ENCODE results near the gene ULBP3.

ULBP3 gene

DNA sequence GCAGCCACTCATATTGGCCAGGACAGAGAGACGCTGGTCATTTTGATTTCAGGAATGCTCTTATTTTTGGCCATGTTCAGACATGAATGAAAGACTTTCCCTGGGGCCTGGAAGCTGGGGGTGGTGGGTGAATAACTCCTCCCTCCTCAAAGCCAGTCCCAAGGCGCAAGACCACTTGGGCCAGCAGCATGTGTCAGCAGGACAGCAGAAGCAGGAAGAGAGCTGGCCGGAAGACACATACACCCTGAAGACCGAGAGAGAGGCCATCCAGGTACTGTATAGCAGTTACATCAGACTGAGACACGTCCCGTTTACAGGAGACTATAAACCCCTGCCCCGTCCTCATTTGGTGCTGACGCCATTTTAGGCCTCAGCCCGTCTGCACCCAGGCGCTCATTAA lies 29.2 kb upstream of the ULBP3 start:
- Histone ChIP-seq H3K36me3 (ENCODE audit: control insufficient read depth, insufficient read depth, low read length) (no peaks in the 10 kb centered on the region), H3K27me3 (ENCODE audit: control insufficient read depth, insufficient read depth, low read length) (no peaks in the 10 kb centered on the region), H3K4me3 (ENCODE audit: low read length) (no peak overlapping the region), H3K4me1 (ENCODE audit: control insufficient read depth, insufficient read depth, low read length) (0 out of 2 replicates have a peak, but pooled peaks cover 1% of the 10 kb centered on the region), H3K9me3 (ENCODE audit: control insufficient read depth, insufficient read depth, low read length) (no peaks in the 10 kb centered on the region), H3K27ac (ENCODE audit: low read length) (no peak overlapping the region)
- no CpG with 5 or more reads among the region's 10 CpGs for WGBS (ENCODE audit: insufficient coverage, insufficient read length)
- DNase-seq (ENCODE audit: low read depth, low spot score): no peak

DNA sequence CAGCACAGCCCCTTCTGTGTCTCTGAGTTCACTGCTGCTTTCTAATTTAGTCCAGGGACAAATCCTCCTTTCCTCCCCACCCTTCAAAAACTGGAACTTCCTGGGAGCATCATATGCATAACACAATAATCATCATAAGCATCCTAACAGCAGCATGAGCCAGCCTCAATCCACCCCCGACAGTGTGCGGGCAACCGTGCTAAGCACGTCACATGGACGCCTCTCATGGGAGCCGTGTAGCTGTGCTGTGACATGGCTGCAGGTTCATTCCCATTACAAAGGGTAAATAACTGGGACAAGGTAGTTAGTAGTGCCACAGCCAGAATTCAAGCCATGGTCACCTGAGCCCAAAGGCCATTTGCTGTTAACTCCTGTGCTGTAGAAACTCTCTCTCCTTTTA lies 24.5 kb upstream of the ULBP3 start:
- WGBS (ENCODE audit: insufficient coverage, insufficient read length): no CpG with 5 or more reads among the region's 6 CpGs
- Histone ChIP-seq H3K4me1 (ENCODE audit: control insufficient read depth, insufficient read depth, low read length) (0 out of 2 replicates have a peak, but pooled peaks cover 1% of the 10 kb centered on the region), H3K27ac (ENCODE audit: low read length) (no peak overlapping the region), H3K9me3 (ENCODE audit: control insufficient read depth, insufficient read depth, low read length) (no peaks in the 10 kb centered on the region), H3K36me3 (ENCODE audit: control insufficient read depth, insufficient read depth, low read length) (no peaks in the 10 kb centered on the region), H3K27me3 (ENCODE audit: control insufficient read depth, insufficient read depth, low read length) (no peaks in the 10 kb centered on the region), H3K4me3 (ENCODE audit: low read length) (no peak overlapping the region)
- DNase-seq (ENCODE audit: low read depth, low spot score): no peak

DNA sequence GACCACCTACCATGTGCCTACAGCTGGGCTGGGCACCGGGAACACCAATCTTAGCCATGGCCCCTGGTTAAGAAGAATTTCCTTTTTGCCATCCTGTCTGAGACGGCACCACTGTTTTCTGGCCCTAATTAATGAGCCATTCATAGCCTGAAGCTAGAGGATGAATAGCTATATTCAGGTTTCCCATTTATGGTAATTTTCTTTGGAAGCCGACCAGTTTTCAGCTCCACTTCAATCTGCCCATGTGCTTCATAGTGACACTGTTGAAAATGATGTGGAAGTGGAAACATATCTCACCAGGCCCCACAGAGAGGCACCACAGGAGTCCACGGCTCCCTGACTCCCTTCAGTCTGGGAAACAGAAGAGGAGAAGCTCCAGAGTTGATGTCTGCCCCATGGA lies 22.6 kb upstream of the ULBP3 start:
- no CpG with 5 or more reads among the region's 4 CpGs for WGBS (ENCODE audit: insufficient coverage, insufficient read length)
- Histone ChIP-seq H3K27ac (ENCODE audit: low read length) (no peak overlapping the region), H3K27me3 (ENCODE audit: control insufficient read depth, insufficient read depth, low read length) (no peaks in the 10 kb centered on the region), H3K4me1 (ENCODE audit: control insufficient read depth, insufficient read depth, low read length) (0 out of 2 replicates have a peak, but pooled peaks cover 1% of the 10 kb centered on the region), H3K4me3 (ENCODE audit: low read length) (no peak overlapping the region), H3K9me3 (ENCODE audit: control insufficient read depth, insufficient read depth, low read length) (no peaks in the 10 kb centered on the region), H3K36me3 (ENCODE audit: control insufficient read depth, insufficient read depth, low read length) (no peaks in the 10 kb centered on the region)
- no peak for DNase-seq (ENCODE audit: low read depth, low spot score)

DNA sequence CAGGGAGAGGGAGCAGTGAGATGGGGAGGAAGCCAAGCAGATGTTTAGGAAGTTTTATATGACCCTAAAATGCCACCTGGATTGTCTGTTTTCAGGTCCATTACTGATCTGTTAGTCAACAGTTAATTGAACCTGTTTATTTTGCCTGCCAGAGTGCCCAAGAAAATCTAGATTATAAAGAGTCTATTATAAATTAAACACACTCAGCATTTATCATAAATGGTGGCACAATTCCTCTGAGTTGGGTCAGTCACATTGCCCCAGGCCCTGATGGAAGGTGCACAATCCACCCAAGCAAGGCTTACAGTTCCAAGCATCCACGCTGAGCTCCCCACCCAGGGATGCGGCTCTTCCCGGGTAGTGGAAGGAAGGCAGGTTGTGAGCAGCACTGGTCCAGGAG lies 21.4 kb upstream of the ULBP3 start:
- H3K36me3 ChIP-seq (ENCODE audit: control insufficient read depth, insufficient read depth, low read length): no peaks in the 10 kb centered on the region
- no peak overlapping the region for H3K4me3 ChIP-seq (ENCODE audit: low read length)
- no peak overlapping the region for H3K27ac ChIP-seq (ENCODE audit: low read length)
- no peak for DNase-seq (ENCODE audit: low read depth, low spot score)
- no peaks in the 10 kb centered on the region for H3K27me3 ChIP-seq (ENCODE audit: control insufficient read depth, insufficient read depth, low read length)
- WGBS (ENCODE audit: insufficient coverage, insufficient read length): no CpG with 5 or more reads among the region's 3 CpGs
- 0 out of 2 replicates have a peak, but pooled peaks cover 1% of the 10 kb centered on the region for H3K4me1 ChIP-seq (ENCODE audit: control insufficient read depth, insufficient read depth, low read length)
- H3K9me3 ChIP-seq (ENCODE audit: control insufficient read depth, insufficient read depth, low read length): no peaks in the 10 kb centered on the region

DNA sequence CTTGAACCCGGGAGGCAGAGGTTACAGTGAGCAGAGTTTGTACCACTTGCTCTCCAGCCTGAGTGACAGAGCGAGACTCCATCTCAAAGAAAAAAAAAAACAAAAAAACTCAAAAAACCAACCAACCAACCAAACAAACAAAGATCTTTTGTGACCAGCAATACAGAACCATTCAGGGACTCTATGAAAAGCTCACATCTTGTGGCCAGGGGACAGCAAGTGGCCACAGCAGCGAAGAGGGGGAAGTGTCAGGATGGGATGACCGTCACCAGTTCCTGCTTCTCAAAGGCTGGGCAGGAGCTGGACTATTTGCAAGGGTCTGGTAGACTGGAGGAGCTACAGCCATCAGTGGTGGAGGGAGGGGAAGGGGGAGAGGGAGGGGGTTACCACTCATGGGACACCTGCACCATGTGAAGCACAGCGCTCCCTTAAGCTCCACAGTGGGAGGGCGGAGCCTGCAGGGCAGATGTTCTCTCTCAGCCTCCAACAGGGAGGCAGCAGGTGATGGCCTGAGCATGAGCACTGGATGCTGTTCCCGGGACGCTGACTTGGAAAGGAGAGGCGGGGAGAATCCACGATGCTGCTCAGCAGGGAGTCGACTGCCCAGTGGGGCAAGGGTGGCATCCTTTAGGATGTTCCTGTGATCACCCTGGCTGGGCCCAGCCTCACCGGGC lies 19.7 kb upstream of the ULBP3 start:
- WGBS (ENCODE audit: insufficient coverage, insufficient read length): no CpG with 5 or more reads among the region's 12 CpGs
- Histone ChIP-seq H3K4me1 (ENCODE audit: control insufficient read depth, insufficient read depth, low read length) (0 out of 2 replicates have a peak, but pooled peaks cover 1% of the 10 kb centered on the region), H3K4me3 (ENCODE audit: low read length) (no peak overlapping the region), H3K27ac (ENCODE audit: low read length) (no peak overlapping the region), H3K27me3 (ENCODE audit: control insufficient read depth, insufficient read depth, low read length) (no peaks in the 10 kb centered on the region), H3K36me3 (ENCODE audit: control insufficient read depth, insufficient read depth, low read length) (no peaks in the 10 kb centered on the region), H3K9me3 (ENCODE audit: control insufficient read depth, insufficient read depth, low read length) (no peaks in the 10 kb centered on the region)
- no peak for DNase-seq (ENCODE audit: low read depth, low spot score)

DNA sequence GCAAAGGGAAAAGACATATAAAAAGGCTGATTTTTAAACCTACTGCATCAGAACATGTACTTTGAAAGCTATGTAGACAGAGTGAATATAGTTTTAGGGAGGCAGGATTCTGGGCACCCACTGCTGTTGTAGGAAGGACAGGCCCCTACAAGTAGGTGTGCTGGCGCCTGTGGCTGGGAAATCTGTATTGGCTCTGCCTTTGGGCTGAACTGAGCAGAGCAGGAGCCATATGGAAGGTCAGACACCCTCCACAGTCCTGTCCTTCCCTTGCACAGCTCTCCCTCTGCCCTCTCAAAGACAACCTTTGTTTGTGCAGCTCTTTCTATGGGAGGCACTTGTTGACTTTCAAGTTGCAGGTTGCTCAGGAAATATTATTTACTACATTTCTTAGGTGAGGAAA lies 18.4 kb upstream of the ULBP3 start:
- Histone ChIP-seq H3K4me1 (ENCODE audit: control insufficient read depth, insufficient read depth, low read length) (no peaks in the 10 kb centered on the region), H3K27ac (ENCODE audit: low read length) (no peak overlapping the region), H3K9me3 (ENCODE audit: control insufficient read depth, insufficient read depth, low read length) (no peaks in the 10 kb centered on the region), H3K27me3 (ENCODE audit: control insufficient read depth, insufficient read depth, low read length) (no peaks in the 10 kb centered on the region), H3K36me3 (ENCODE audit: control insufficient read depth, insufficient read depth, low read length) (no peaks in the 10 kb centered on the region), H3K4me3 (ENCODE audit: low read length) (no peak overlapping the region)
- no peak for DNase-seq (ENCODE audit: low read depth, low spot score)
- no CpG with 5 or more reads among the region's 1 CpG for WGBS (ENCODE audit: insufficient coverage, insufficient read length)

DNA sequence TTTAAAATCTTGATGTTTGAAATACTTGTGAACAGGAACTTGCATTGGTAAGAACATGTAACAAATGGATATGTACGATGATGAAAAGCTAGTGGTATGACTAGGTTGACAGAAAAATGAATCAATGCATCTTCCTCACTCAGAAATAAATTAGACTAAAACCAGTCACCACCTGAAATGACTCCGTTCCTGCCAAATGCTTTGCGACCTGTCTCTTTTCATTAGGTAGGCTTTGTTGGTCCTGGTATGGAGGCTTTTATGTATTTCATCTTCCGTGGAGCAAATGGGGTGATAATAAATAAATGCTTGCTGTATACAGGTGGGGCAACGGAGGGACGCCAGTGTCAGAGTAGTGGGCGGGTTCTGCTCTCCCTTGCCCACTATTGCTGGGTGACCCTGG lies 17.1 kb upstream of the ULBP3 start:
- WGBS (ENCODE audit: insufficient coverage, insufficient read length): no CpG with 5 or more reads among the region's 7 CpGs
- no peak for DNase-seq (ENCODE audit: low read depth, low spot score)
- no peaks in the 10 kb centered on the region for H3K9me3 ChIP-seq (ENCODE audit: control insufficient read depth, insufficient read depth, low read length)
- H3K36me3 ChIP-seq (ENCODE audit: control insufficient read depth, insufficient read depth, low read length): no peaks in the 10 kb centered on the region
- no peak overlapping the region for H3K4me3 ChIP-seq (ENCODE audit: low read length)
- H3K27me3 ChIP-seq (ENCODE audit: control insufficient read depth, insufficient read depth, low read length): no peaks in the 10 kb centered on the region
- H3K4me1 ChIP-seq (ENCODE audit: control insufficient read depth, insufficient read depth, low read length): no peaks in the 10 kb centered on the region
- H3K27ac ChIP-seq (ENCODE audit: low read length): no peak overlapping the region

DNA sequence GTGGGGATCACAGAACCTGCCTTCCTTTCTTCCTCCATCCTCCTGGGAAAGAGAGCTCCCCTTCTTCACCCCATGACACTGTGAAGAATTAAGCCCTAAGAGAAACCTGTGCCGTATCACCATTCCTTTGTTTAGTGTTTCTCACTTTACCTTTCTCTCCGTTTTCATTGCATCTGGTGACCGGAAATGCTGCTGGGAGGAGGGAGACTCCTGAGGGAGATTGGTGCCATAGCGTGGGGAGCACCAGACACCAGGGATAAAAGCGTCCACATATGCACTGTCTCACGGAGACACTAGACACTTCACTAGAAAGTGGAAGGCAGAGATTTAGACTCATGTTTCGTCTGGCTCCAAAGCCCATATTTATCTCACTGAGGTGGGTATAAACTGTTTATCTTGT lies 15.5 kb upstream of the ULBP3 start:
- Histone ChIP-seq H3K27ac (ENCODE audit: low read length) (no peak overlapping the region), H3K4me3 (ENCODE audit: low read length) (no peak overlapping the region), H3K27me3 (ENCODE audit: control insufficient read depth, insufficient read depth, low read length) (no peaks in the 10 kb centered on the region), H3K4me1 (ENCODE audit: control insufficient read depth, insufficient read depth, low read length) (no peaks in the 10 kb centered on the region), H3K9me3 (ENCODE audit: control insufficient read depth, insufficient read depth, low read length) (no peaks in the 10 kb centered on the region), H3K36me3 (ENCODE audit: control insufficient read depth, insufficient read depth, low read length) (no peaks in the 10 kb centered on the region)
- DNase-seq (ENCODE audit: low read depth, low spot score): no peak
- WGBS (ENCODE audit: insufficient coverage, insufficient read length): no CpG with 5 or more reads among the region's 7 CpGs

DNA sequence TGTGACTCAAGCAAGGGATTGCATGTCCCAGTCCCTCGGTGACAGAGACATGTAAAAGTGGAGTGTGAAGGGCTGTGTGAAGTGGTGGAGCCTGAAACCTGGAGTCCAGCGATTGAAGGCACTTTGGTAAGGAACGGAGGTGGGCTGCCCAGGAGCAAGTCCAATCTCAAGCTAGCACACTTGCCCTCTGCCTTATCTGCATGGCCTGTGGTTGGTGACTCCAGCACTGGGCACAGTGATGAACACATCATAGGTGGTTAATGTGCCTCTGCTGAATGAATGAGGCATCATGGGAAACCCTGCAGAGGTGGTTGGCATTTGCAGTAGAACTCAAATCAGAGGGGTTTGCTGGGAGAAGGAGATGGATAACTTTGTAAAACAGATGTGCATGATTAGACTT lies 14.9 kb upstream of the ULBP3 start:
- no peaks in the 10 kb centered on the region for H3K27me3 ChIP-seq (ENCODE audit: control insufficient read depth, insufficient read depth, low read length)
- H3K9me3 ChIP-seq (ENCODE audit: control insufficient read depth, insufficient read depth, low read length): no peaks in the 10 kb centered on the region
- no peak overlapping the region for H3K27ac ChIP-seq (ENCODE audit: low read length)
- DNase-seq (ENCODE audit: low read depth, low spot score): no peak
- no peaks in the 10 kb centered on the region for H3K4me1 ChIP-seq (ENCODE audit: control insufficient read depth, insufficient read depth, low read length)
- H3K36me3 ChIP-seq (ENCODE audit: control insufficient read depth, insufficient read depth, low read length): no peaks in the 10 kb centered on the region
- WGBS (ENCODE audit: insufficient coverage, insufficient read length): no CpG with 5 or more reads among the region's 3 CpGs
- no peak overlapping the region for H3K4me3 ChIP-seq (ENCODE audit: low read length)

DNA sequence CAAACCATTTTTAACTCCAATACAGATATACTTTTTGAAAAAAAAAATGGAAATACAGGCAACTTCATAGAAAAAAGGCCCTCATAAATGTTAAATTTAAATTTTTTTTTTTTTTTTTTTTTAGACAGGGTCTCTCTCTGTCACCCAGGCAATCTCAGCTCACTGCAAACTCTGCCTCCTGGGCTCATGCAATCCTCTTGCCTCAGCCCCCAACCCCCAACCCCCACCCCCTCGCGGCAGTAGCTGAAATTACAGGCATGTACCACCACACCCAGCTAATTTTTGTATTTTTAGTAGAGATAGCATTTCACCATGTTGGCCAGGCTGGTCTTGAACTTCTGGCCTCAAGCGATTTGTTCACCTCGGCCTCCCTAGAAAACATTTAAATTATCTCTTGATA lies 12.8 kb upstream of the ULBP3 start:
- WGBS (ENCODE audit: insufficient coverage, insufficient read length): no CpG with 5 or more reads among the region's 4 CpGs
- H3K27ac ChIP-seq (ENCODE audit: low read length): no peak overlapping the region

DNA sequence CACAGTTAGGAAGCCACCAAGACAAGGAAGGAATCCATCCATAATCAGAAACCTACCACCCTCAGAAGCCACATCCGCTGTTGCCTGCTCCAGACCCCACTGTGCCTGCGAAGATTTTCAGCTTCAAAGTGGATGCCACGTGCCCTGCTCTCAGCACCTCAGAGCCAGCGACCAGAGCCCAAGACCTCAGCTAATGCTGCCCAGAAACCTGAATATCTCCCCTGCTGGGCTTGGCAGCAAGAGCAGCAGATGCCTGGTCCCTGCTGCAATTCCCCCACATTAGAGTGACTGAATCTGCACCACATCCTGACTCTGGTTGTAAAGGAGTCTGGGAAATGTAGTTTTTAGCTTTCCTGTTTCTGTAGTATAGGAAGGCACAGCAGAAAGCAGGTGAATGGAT lies 10.7 kb upstream of the ULBP3 start:
- no peak overlapping the region for H3K27ac ChIP-seq (ENCODE audit: low read length)
- no peak for DNase-seq (ENCODE audit: low read depth, low spot score)

More for the DNA sequence above, 12.8 kb upstream of the ULBP3 start:
- H3K4me1 ChIP-seq (ENCODE audit: control insufficient read depth, insufficient read depth, low read length): no peaks in the 10 kb centered on the region
- no peaks in the 10 kb centered on the region for H3K9me3 ChIP-seq (ENCODE audit: control insufficient read depth, insufficient read depth, low read length)
- H3K27me3 ChIP-seq (ENCODE audit: control insufficient read depth, insufficient read depth, low read length): no peaks in the 10 kb centered on the region
- no peak for DNase-seq (ENCODE audit: low read depth, low spot score)
- H3K36me3 ChIP-seq (ENCODE audit: control insufficient read depth, insufficient read depth, low read length): no peaks in the 10 kb centered on the region
- no peak overlapping the region for H3K4me3 ChIP-seq (ENCODE audit: low read length)

More for the DNA sequence above, 10.7 kb upstream of the ULBP3 start:
- no peaks in the 10 kb centered on the region for H3K36me3 ChIP-seq (ENCODE audit: control insufficient read depth, insufficient read depth, low read length)
- 0 out of 2 replicates have a peak, but pooled peaks cover 1% of the 10 kb centered on the region for H3K4me1 ChIP-seq (ENCODE audit: control insufficient read depth, insufficient read depth, low read length)
- H3K4me3 ChIP-seq (ENCODE audit: low read length): no peak overlapping the region
- H3K9me3 ChIP-seq (ENCODE audit: control insufficient read depth, insufficient read depth, low read length): no peaks in the 10 kb centered on the region
- no CpG with 5 or more reads among the region's 4 CpGs for WGBS (ENCODE audit: insufficient coverage, insufficient read length)
- no peaks in the 10 kb centered on the region for H3K27me3 ChIP-seq (ENCODE audit: control insufficient read depth, insufficient read depth, low read length)
